Endothelial cell of umbilical vein (primary cell): ENCODE measurements around the gene CDKN2B-AS1. TPM values are rescaled to one million over a fixed set of nuclear protein-coding genes. Genes with fewer than 3 reads are reported as not detected.

Experiments
- BruUV-seq: library from RNA; stranded (reverse); fragments of 400-500 nt; replicated peaks from 2 replicates; lab custom pipeline; 2021; lab: Mats Ljungman, UMichigan
- CTCF ChIA-PET: fragments of 300-600, 350-600 bp; sonication (Branson Sonifier 250); formaldehyde crosslinking; loops from one replicate; lab custom pipeline; 2021; ENCODE audit warnings: antibody characterized with exemption, inconsistent platforms; lab: Charles Lee
- POLR2A ChIA-PET: fragments of 300-600, 350-600 bp; sonication (Branson Sonifier 250); formaldehyde crosslinking; loops from one replicate; lab custom pipeline; 2021; ENCODE audit warnings: antibody characterized with exemption, inconsistent platforms; lab: Charles Lee
- DNase-seq: peaks from one replicate; pipeline ENCODE4 v3.0.0-alpha.2; 2011; ENCODE audit warnings: low read depth, low spot score
- FAIRE-seq: peaks from 2 replicates; lab custom pipeline; 2011; peaks lifted over from hg19 to GRCh38; lab: Jason Lieb, UNC
- H2AFZ ChIP-seq: 2 replicates; pipeline ENCODE4 v1.6.0; 2012; ENCODE audit warnings: low read depth, low read length, control low read depth, inconsistent platforms
- H3K27ac ChIP-seq: 2 replicates; pipeline ENCODE4 v1.5.1; 2011; ENCODE audit warnings: low read depth, mild to moderate bottlenecking, control low read depth, low read length, moderate library complexity; ENCODE audit not compliant: insufficient read depth
- H3K27me3 ChIP-seq, 2 experiments: 2 replicates each; pipeline versions ENCODE4 v1.6.0 to v1.6.1; 2011; ENCODE audit warnings: low read length in 2 of 2, mixed read lengths in 1 of 2; ENCODE audit not compliant: control insufficient read depth in 2 of 2, insufficient read depth in 2 of 2
- H3K36me3 ChIP-seq, 2 experiments: 2 replicates in 1 of 2; 3 replicates in 1 of 2; pipeline ENCODE4 v1.5.1; 2011; ENCODE audit warnings: low read length in 2 of 2, mild to moderate bottlenecking in 1 of 2, moderate library complexity in 1 of 2; ENCODE audit not compliant: control insufficient read depth in 2 of 2, insufficient read depth in 2 of 2; ENCODE audit errors: extremely low read depth in 1 of 2
- H3K4me1 ChIP-seq: 3 replicates; pipeline ENCODE4 v1.5.1; 2011; ENCODE audit warnings: mild to moderate bottlenecking, low read length; ENCODE audit not compliant: control insufficient read depth, insufficient read depth; ENCODE audit errors: extremely low read depth
- H3K4me2 ChIP-seq: 2 replicates; pipeline ENCODE4 v1.6.1; 2011; ENCODE audit warnings: low read length, control low read depth, mixed read lengths; ENCODE audit not compliant: insufficient read depth
- H3K4me3 ChIP-seq, 3 experiments: fragments of 200-600 bp in 1 of 3; sonication (generic), shearing (Covaris generic) in 1 of 3; replicated peaks in 1 of 3; 2 replicates each; pipeline ENCODE4 v1.5.1; 2011 to 2016; ENCODE audit warnings: control low read depth in 3 of 3, low read length in 3 of 3, mild to moderate bottlenecking in 2 of 3, inconsistent platforms in 1 of 3, low read depth in 1 of 3, moderate library complexity in 1 of 3; ENCODE audit not compliant: insufficient read depth in 1 of 3
- H3K79me2 ChIP-seq: 2 replicates; pipeline ENCODE4 v1.6.0; 2012; ENCODE audit warnings: low read length, inconsistent platforms; ENCODE audit not compliant: control insufficient read depth, insufficient read depth
- H3K9ac ChIP-seq: replicated peaks from 2 replicates; pipeline ENCODE3; 2011; ENCODE audit warnings: low read length, control low read depth; ENCODE audit not compliant: insufficient read depth; ENCODE audit errors: extremely low read depth
- H3K9me1 ChIP-seq: replicated peaks from 3 replicates; pipeline ENCODE4 v1.6.0; 2011; ENCODE audit warnings: mild to moderate bottlenecking, low read length; ENCODE audit not compliant: control insufficient read depth, insufficient read depth; ENCODE audit errors: extremely low read depth
- H3K9me3 ChIP-seq: replicated peaks from 2 replicates; pipeline ENCODE4 v1.5.1; 2012; ENCODE audit warnings: low read length, inconsistent platforms; ENCODE audit not compliant: control insufficient read depth, insufficient read depth
- H4K20me1 ChIP-seq: replicated peaks from 2 replicates; pipeline ENCODE3; 2011; ENCODE audit warnings: mild to moderate bottlenecking, low read length; ENCODE audit not compliant: control insufficient read depth, insufficient read depth; ENCODE audit errors: extremely low read depth
- CTCF ChIP-seq, 2 donors: IDR thresholded peaks; 1 replicate in 1 of 2; 2 replicates in 1 of 2; pipeline ENCODE4 v1.5.1; 2011; ENCODE audit warnings: low read length in 2 of 2, mild to moderate bottlenecking in 2 of 2, moderate library complexity in 2 of 2, control low read depth in 1 of 2, inconsistent platforms in 1 of 2, low read depth in 1 of 2; ENCODE audit not compliant: insufficient read depth in 1 of 2; ENCODE audit errors: extremely low read depth in 1 of 2
- EZH2 ChIP-seq: IDR thresholded peaks from 2 replicates; pipeline ENCODE4 v1.6.1; 2012; ENCODE audit warnings: borderline replicate concordance, low read depth, mild to moderate bottlenecking, moderate library complexity, low read length, inconsistent platforms; ENCODE audit not compliant: severe bottlenecking
- FOS ChIP-seq: IDR thresholded peaks from 2 replicates; pipeline ENCODE4 v1.6.1; 2011; ENCODE audit warnings: mild to moderate bottlenecking, low read length, moderate library complexity, borderline replicate concordance; ENCODE audit not compliant: insufficient read depth
- GATA2 ChIP-seq: IDR thresholded peaks from 2 replicates; pipeline ENCODE4 v1.7.0; 2011; ENCODE audit warnings: low read depth, mild to moderate bottlenecking, moderate library complexity, mixed read lengths, low read length; ENCODE audit not compliant: insufficient read length, insufficient read depth
- JUN ChIP-seq: IDR thresholded peaks from 2 replicates; pipeline ENCODE4 v1.6.1; 2011; ENCODE audit warnings: borderline replicate concordance, low read depth; ENCODE audit not compliant: insufficient read length, insufficient read depth
- MAX ChIP-seq: IDR thresholded peaks from 2 replicates; pipeline ENCODE4 v1.6.1; 2011; ENCODE audit not compliant: insufficient read depth, insufficient read length
- MYC ChIP-seq: IDR thresholded peaks from one replicate; pipeline ENCODE4 v1.6.1; 2011; ENCODE audit warnings: mild to moderate bottlenecking, low read depth, low read length
- POLR2A ChIP-seq: IDR thresholded peaks from 2 replicates; pipeline ENCODE4 v1.6.1; 2012; ENCODE audit warnings: low read depth, mild to moderate bottlenecking, control low read depth, low read length
- POLR2AphosphoS5 ChIP-seq: IDR thresholded peaks from 2 replicates; pipeline ENCODE4 v1.6.1; 2012; ENCODE audit warnings: low read depth, mild to moderate bottlenecking, control low read depth, low read length, moderate library complexity; ENCODE audit not compliant: insufficient read depth
- dilution Hi-C: fragments of 300-500 bp; cut with MboI; formaldehyde crosslinking; loops from one replicate; pipeline ENCODE4 v1.15.0; 2019; ENCODE audit warnings: low sequenced_read_pairs; ENCODE audit not compliant: extremely low pct_ligation_motif_present
- intact Hi-C: fragments of 100-400 bp; cut with micrococcal nuclease; formaldehyde crosslinking; loops from one replicate; pipeline ENCODE4 v1.10.0; 2022
- polyA plus RNA-seq, 4 experiments: library from polyadenylated mRNA; depleted of rRNA in 3 of 4; stranded (reverse) in 3 of 4; unstranded in 1 of 4; fragments of >200 nt; gene quantifications; 2 replicates each; pipeline versions ENCODE4 v1.2.1 to v1.2.3, GENCODE V29; 2011 to 2012; ENCODE audit warnings: missing spikeins in 1 of 4
- total RNA-seq: library from RNA; stranded (reverse); gene quantifications from 2 replicates; pipeline ENCODE4 v1.2.3, GENCODE V29; 2021

CDKN2B-AS1 gene
- total and polyA plus RNA-seq, 2 donors (not counting 3 experiments of a cell fraction or from before 2014, with no cell fraction given) = 0.44 to 1.9 TPM

- BruUV-seq = no TSS peak
- DNase-seq = no peak
- H3K79me2 ChIP-seq = no peaks in the 10 kb centered on the region
Observed at GRCh38 chr9:22065431-22066200, 71.0 kb downstream of the CDKN2B-AS1 start.

DNA sequence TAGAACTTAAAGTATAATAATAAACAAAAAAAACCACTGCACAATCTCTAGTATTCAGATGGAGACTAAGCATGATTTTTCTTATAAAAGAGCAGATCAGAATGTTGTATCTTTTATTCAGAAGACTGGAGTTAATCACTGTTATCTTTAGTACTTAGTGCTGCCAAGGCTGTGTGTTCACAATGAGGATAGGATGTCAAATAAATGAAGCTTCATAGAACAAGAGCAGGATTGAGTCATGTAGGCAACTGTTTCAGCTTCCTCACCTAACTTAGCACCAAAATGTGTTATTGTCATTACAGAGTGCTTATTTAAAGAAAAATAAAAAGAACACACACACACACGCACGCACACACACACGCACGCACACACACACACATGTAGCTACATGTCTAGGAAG is 72.6 kb downstream of the CDKN2B-AS1 start:
- H3K36me3 ChIP-seq = no peaks in the 10 kb centered on the region
- TF ChIP-seq FOS (no peak), JUN (no peak), POLR2AphosphoS5 (no peak), GATA2 (no peak), POLR2A (no peak), MYC (no peak), MAX (no peak), CTCF (IDR thresholded peaks at IDR 0.05; ENCODE audit: extremely low read depth in 1 of 2, insufficient read depth in 1 of 2, low read depth in 1 of 2, low read length in 2 of 2) (no peak), EZH2 (no peak)
- no peaks in the 10 kb centered on the region for H3K9me1 ChIP-seq
- no peaks in the 10 kb centered on the region for H3K27me3 ChIP-seq
- H3K4me2 ChIP-seq = no peak overlapping the region
- dilution Hi-C loops = no loop called here
- CTCF ChIA-PET = interaction anchor here (0.9 to 2.6 kb wide), 3 partner anchors 11 to 177 kb away, joined by 3 to 11 read pairs (median 5); no protein-coding TSS in a partner anchor
- DNase-seq (no peak), FAIRE-seq (no peak)
- no peaks in the 10 kb centered on the region for H3K9me3 ChIP-seq
- no peaks in the 10 kb centered on the region for H3K79me2 ChIP-seq
- H3K27ac ChIP-seq = no peak overlapping the region
- H2AFZ ChIP-seq = no peak overlapping the region
- H3K4me1 ChIP-seq = no peaks in the 10 kb centered on the region
- no peaks in the 10 kb centered on the region for H4K20me1 ChIP-seq
- intact Hi-C loops = no loop called here
- H3K4me3 ChIP-seq = no peak overlapping the region
- no peak overlapping the region for H3K9ac ChIP-seq
- POLR2A ChIA-PET = no interaction called here
- no TSS peak for BruUV-seq

More at GRCh38 chr9:22065431-22066200, 71.0 kb downstream of the CDKN2B-AS1 start:
- Histone ChIP-seq H3K4me1 (no peaks in the 10 kb centered on the region), H3K9me3 (no peaks in the 10 kb centered on the region), H3K9ac (no peak overlapping the region), H3K4me2 (no peak overlapping the region), H3K36me3 (no peaks in the 10 kb centered on the region), H3K27ac (no peak overlapping the region), H3K4me3 (no peak overlapping the region), H3K27me3 (no peaks in the 10 kb centered on the region), H3K9me1 (no peaks in the 10 kb centered on the region), H2AFZ (no peak overlapping the region), H4K20me1 (no peaks in the 10 kb centered on the region)
- no peak for TF ChIP-seq MYC
- TF ChIP-seq POLR2A = no peak
- ChIA-PET POLR2A (no interaction called here), CTCF (interaction anchor here (0.8 to 1.0 kb wide), 3 partner anchors 9 to 163 kb away, joined by 3 to 4 read pairs (median 3); no protein-coding TSS in a partner anchor)
- FAIRE-seq = no peak
- dilution Hi-C loops (no loop called here), intact Hi-C loops (no loop called here)
